Glutamatergic neuron (in vitro differentiated cells): ENCODE data around the gene SMTNL1. TPM values are rescaled to one million over a fixed set of nuclear protein-coding genes. Genes with fewer than 3 reads are reported as not detected.

Experiments
- DNase-seq: peaks from one replicate; pipeline ENCODE4 v3.0.0; 2022
- H3K27ac Mint-ChIP-seq: one replicate; pipeline ENCODE4 v1.8.0; 2020; ENCODE audit warnings: mild to moderate bottlenecking, mixed read lengths, inconsistent platforms; ENCODE audit not compliant: unreplicated experiment
- H3K27me3 Mint-ChIP-seq: one replicate; pipeline ENCODE4 v1.8.0; 2020; ENCODE audit warnings: mild to moderate bottlenecking, moderate library complexity, mixed read lengths, inconsistent platforms; ENCODE audit not compliant: unreplicated experiment
- H3K36me3 Mint-ChIP-seq: one replicate; pipeline ENCODE4 v1.8.0; 2020; ENCODE audit warnings: mild to moderate bottlenecking, mixed read lengths, inconsistent platforms; ENCODE audit not compliant: unreplicated experiment
- H3K4me1 Mint-ChIP-seq: one replicate; pipeline ENCODE4 v1.8.0; 2020; ENCODE audit warnings: mild to moderate bottlenecking, low read depth, mixed read lengths, inconsistent platforms; ENCODE audit not compliant: unreplicated experiment
- H3K4me3 Mint-ChIP-seq: one replicate; pipeline ENCODE4 v1.8.0; 2020; ENCODE audit warnings: mild to moderate bottlenecking, mixed read lengths, inconsistent platforms; ENCODE audit not compliant: unreplicated experiment
- H3K9me3 Mint-ChIP-seq: one replicate; pipeline ENCODE4 v1.8.0; 2020; ENCODE audit warnings: mild to moderate bottlenecking, moderate library complexity, mixed read lengths, inconsistent platforms; ENCODE audit not compliant: unreplicated experiment
- total RNA-seq: library from RNA; stranded (reverse); fragmentation: NEBNext Ultra II Directional; extraction: Animal tissue kit (Norgen Biotek cat#: 25700); gene quantifications from one replicate; pipeline ENCODE4 v1.2.1, GENCODE V29; 2021; ENCODE audit not compliant: unreplicated experiment
- TF ChIP-seq, protein P1 (sequence below): fragments of 200-600 bp; sonication (generic); IDR thresholded peaks from one replicate; pipeline ENCODE4 v1.5.0; 2021; ENCODE audit not compliant: partially characterized antibody, unreplicated experiment

SMTNL1 gene
- total RNA-seq, 1 donor from 2014 or later = not detected

DNA sequence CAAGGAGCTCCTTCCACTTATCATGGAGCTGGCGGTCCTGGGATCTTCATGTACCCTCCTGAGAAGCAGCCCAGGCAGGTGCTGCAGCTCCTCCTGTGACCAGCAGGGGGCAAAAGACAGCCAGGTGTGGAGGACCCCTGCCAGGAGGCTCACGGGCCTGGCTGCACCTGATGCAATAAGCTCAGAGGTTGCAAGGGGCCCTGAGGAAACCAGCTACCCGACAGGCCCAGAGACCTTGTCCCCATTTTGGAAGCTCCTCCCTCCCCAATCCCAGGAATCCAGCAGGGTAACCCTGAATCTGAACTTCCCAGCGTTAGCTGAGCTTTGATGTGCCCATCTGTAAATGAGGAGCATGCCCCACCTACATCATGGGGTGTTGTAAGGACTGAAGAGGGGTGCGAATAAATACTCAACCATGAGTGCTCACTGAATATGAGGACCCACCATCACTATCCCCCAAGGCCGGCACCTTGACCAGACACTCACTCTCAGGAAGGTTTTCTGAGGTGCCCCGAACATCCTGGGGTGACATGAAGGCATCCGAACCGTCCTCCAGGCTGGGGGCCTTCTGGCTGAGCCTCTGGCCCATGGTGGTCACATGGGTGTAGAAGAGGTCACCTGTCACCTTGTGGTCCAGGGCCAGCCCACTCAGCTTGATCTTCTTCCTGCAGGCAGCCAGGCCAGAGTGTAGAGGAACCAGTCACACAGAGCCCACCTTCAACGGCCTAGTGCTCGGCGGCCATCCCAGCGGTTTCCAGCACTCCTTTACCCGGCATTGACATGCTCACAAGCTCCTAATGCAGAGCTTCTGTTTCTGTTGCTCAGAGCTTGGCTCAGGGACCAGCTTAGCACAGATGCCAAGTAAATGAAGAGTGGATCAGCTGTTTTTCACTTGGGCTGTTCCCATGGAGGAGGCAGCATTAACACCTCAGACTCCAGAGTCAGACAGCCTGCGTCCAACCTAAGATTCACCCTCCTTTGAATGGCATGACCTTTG lies 43.6 kb upstream of the SMTNL1 start:
- peaks cover 31% of the 10 kb centered on the region for H3K4me1 Mint-ChIP-seq
- H3K4me3 Mint-ChIP-seq = no peak overlapping the region
- no peaks in the 10 kb centered on the region for H3K36me3 Mint-ChIP-seq
- H3K27me3 Mint-ChIP-seq = peaks cover 3% of the 10 kb centered on the region
- H3K27ac Mint-ChIP-seq = no peak overlapping the region
- TF ChIP-seq, protein P1, sequence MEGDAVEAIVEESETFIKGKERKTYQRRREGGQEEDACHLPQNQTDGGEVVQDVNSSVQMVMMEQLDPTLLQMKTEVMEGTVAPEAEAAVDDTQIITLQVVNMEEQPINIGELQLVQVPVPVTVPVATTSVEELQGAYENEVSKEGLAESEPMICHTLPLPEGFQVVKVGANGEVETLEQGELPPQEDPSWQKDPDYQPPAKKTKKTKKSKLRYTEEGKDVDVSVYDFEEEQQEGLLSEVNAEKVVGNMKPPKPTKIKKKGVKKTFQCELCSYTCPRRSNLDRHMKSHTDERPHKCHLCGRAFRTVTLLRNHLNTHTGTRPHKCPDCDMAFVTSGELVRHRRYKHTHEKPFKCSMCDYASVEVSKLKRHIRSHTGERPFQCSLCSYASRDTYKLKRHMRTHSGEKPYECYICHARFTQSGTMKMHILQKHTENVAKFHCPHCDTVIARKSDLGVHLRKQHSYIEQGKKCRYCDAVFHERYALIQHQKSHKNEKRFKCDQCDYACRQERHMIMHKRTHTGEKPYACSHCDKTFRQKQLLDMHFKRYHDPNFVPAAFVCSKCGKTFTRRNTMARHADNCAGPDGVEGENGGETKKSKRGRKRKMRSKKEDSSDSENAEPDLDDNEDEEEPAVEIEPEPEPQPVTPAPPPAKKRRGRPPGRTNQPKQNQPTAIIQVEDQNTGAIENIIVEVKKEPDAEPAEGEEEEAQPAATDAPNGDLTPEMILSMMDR = peak; percentile 93
- peaks cover 7% of the 10 kb centered on the region for H3K9me3 Mint-ChIP-seq
- peak; percentile 62 for DNase-seq

DNA sequence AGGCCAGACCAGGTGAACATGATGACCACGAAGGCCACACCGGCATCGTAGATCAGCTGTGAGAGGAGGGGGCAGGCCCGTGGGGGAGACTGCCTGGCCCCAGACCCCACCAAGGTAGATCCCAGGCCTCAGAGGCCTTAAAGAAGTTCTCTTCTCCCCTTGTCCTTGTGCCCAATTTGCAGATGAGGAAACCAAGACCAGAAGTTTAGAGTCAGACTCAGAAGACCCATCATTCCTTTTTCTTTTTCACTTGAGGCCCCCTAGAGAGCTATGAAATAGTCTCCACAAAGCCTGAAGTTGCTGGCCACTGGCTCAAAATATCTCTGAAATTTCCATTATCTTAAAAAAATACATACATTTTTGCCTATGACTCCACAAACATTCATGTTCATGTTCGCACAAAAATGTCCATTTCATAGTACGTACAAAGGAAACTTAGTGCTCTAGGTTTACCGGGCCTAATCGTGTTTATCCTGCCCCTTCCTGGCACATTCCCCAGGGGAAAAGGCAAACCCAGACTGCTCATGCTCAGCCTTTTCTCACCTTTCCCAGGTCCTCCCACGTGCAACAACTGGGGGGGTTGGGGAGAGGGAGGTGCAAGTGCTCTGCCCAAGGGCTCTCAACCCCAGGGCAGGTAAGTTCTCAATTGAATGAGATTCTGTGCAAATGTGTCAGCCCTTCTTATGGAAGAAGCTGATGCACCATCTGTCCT lies 41.1 kb upstream of the SMTNL1 start:
- H3K4me3 Mint-ChIP-seq = peak overlapping the region; percentile 65
- peaks cover 6% of the 10 kb centered on the region for H3K27me3 Mint-ChIP-seq
- H3K4me1 Mint-ChIP-seq = peaks cover 42% of the 10 kb centered on the region
- peak overlapping the region; percentile 88 for H3K27ac Mint-ChIP-seq
- no peak for DNase-seq
- peaks cover 9% of the 10 kb centered on the region for H3K9me3 Mint-ChIP-seq
- TF ChIP-seq, protein P1 = no peak
- H3K36me3 Mint-ChIP-seq = no peaks in the 10 kb centered on the region

DNA sequence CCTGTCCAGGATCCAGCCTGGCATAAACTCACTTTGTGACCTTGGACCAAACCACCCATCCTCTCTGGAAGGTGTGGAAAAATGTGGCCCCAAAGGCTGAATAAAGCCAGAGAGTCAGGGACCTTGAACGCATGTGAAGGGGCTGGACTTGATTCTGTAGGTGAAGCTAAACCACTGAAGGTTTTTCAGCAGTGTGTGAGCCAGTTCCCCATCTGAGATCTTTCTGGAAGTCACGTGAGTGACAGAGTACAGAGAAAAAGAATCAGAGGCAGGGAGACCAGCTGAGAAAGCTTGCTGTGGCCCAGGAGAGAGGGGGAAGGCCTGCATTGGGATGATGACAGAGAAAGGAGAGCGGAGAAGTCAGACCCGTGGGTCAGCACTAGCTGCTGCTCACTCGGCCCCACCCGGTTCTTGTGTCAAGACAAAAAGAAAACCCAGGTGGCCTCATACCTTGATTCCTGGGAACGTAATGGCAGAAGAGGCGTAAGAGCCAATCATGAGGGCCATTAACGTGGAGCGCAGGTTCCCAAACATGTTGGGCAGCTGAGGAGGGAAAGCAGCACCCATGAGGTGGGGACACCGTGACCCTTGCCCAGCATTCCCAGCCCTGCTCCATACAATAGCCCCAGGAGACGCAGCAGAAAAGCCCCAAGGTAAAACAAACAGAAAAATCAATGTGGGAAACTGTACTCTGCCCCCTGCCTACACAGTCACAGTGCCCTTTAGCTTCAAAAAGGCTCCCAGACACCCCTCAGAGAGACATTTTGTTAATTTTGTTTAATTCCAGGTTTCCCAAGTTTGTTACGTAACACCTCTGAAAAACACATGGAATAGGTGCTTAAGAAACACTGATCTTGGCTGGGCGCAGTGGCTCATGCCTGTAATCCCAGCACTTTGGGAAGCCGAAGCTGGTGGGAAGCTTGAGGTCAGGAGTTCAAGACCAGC lies 39.8 kb upstream of the SMTNL1 start:
- DNase-seq = no peak

DNA sequence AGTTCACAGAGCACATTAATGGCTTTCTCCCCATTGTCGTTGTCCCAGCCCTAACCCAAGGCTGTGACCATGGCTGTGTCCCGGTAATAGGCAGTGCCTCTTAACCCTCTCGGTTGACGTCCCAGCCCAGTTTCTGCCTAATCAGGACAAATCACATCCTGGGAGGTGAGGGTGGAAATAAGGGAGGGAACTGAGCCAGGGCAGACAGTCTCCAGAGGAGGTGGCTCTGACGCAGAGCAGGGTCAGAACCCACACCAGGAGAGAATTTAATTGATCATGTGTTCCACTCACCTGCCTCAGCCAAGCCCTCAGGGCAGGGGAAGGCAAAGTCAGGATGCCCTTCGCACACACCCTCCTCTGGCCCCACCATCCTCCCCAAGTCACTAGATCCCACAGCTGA lies 38.9 kb upstream of the SMTNL1 start:
- H3K36me3 Mint-ChIP-seq = no peaks in the 10 kb centered on the region
- peaks cover 8% of the 10 kb centered on the region for H3K27me3 Mint-ChIP-seq
- H3K4me1 Mint-ChIP-seq = peaks cover 43% of the 10 kb centered on the region
- H3K27ac Mint-ChIP-seq = no peak overlapping the region
- no peak for DNase-seq
- TF ChIP-seq, protein P1 = no peak
- H3K4me3 Mint-ChIP-seq = peak overlapping the region; percentile 12
- H3K9me3 Mint-ChIP-seq = peaks cover 13% of the 10 kb centered on the region

More for the DNA sequence above, 39.8 kb upstream of the SMTNL1 start:
- peaks cover 8% of the 10 kb centered on the region for H3K27me3 Mint-ChIP-seq
- peak overlapping the region; percentile 60 for H3K27ac Mint-ChIP-seq
- TF ChIP-seq, protein P1 = no peak
- peaks cover 43% of the 10 kb centered on the region for H3K4me1 Mint-ChIP-seq
- no peaks in the 10 kb centered on the region for H3K36me3 Mint-ChIP-seq
- peaks cover 12% of the 10 kb centered on the region for H3K9me3 Mint-ChIP-seq
- H3K4me3 Mint-ChIP-seq = peak overlapping the region; percentile 24
